Stimulated activated naive CD8-positive, alpha-beta T cell treated with anti-CD3 and anti-CD28 coated beads, Interleukin-15, Interleukin-2, amounts not matched to agents 100 ng/mL and 50 ng/mL, for 24 hours (primary cell): ENCODE results near the gene CLHC1.
"Not testable (repeated sequence)": the region's sequence is repeated elsewhere in the genome, so short reads cannot be mapped to it uniquely, and the experiment has no call there.

Experiments
- H3K27ac Mint-ChIP-seq: one replicate; pipeline ENCODE4 v1.8.0; 2021; ENCODE audit warnings: mild to moderate bottlenecking, mixed read lengths
- H3K27me3 Mint-ChIP-seq: one replicate; pipeline ENCODE4 v1.8.0; 2021; ENCODE audit warnings: mixed read lengths
- H3K36me3 Mint-ChIP-seq: one replicate; pipeline ENCODE4 v1.8.0; 2021; ENCODE audit warnings: low read depth, mixed read lengths
- H3K4me1 Mint-ChIP-seq: one replicate; pipeline ENCODE4 v1.8.0; 2021; ENCODE audit warnings: low read depth, mixed read lengths
- H3K4me3 Mint-ChIP-seq: one replicate; pipeline ENCODE4 v1.8.0; 2021; ENCODE audit warnings: mild to moderate bottlenecking, mixed read lengths
- H3K9me3 Mint-ChIP-seq: one replicate; pipeline ENCODE4 v1.8.0; 2021; ENCODE audit warnings: mixed read lengths

CLHC1 gene

DNA sequence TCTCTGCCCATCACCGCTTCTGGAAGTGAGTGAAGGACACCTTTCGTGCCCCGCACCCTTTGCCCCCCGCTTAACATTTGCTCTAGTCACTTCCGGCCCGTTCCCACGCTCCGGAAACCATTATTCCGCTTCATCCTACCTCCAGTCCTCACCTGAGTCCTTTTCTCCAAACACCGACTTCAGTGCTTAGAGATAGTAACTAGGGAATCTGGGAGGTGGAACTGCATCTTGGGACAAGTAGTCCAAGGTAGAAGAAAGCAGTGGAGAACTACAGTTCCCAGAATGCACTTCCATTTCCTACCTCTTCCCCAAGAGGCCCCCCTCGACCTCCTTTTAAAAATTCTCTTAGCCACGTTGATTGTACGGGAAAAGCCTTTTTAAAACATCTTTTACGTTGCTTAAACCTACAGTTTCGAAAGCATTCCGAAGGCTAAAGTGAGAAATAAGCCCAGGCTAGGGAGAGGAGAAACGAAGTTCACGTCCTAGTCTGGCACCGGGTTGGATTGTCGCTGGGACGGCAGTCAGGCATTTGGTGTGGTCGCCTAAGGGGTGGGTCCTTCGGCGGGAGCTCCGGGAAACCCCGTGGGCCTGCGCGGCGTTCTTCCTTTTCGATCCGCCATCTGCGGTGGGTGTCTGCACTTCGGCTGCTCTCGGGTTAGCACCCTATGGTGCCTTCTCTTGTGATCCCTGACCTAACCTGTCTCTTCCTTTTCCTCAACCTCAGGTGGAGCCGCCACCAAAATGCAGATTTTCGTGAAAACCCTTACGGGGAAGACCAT is at the start of gene CLHC1, which contains the start of gene RPS27A:
Gene CLHC1, minus strand, starts transcription at position 210 of the 779 bp plus-strand sequence. CDS start 9,882 bp downstream, outside the sequence.
Gene RPS27A, plus strand, starts transcription at position 605 of the 779 bp plus-strand sequence. Its CDS starts 137 bp downstream, at position 742.
- Mint-ChIP-seq H3K27ac (peak within 1 kb of the TSS; percentile 99), H3K4me3 (peak within 1 kb of the TSS; percentile 99), H3K4me1 (peaks cover 65% of the 10 kb centered on the region), H3K9me3 (no peaks in the 10 kb centered on the region), H3K27me3 (no peaks in the 10 kb centered on the region), H3K36me3 (peaks cover 70% of the 10 kb centered on the region)

DNA sequence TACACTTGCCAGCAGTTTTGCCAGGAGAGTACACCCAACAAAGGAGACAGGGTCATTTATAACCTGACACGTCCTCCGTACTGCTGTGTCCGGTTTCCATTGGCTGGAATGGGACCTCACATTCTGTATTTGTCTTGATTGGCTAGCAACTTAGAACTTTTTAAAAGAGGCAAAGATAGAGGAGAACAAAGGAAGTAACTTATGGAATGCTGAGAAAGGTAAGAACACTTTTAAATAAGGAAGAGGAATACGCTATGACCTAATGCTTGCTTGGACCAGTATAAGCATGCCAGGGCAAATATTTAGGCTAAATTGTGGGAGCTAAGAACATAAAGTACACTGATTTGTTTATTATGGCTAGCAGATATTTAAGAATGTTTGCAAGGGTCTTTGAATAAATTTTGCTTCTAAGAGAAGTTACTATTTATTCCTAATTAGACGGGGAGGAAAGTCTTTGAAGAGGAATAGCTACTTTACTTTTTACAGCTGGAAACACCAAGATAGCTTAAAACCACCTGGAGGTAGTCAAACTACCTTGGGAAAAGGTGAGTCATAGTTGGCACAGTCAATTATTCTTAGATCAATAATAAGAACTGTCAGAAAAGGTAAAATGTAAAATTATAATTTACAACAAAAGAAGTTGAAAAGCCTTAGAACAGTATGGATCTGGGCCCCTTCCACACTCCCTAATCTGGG is 48.9 kb upstream of the CLHC1 start:
- not testable (repeated sequence) for H3K27me3 Mint-ChIP-seq, H3K36me3 Mint-ChIP-seq, H3K9me3 Mint-ChIP-seq
- Mint-ChIP-seq H3K4me1 (peaks cover 28% of the 10 kb centered on the region), H3K27ac (peak overlapping the region; percentile 49), H3K4me3 (peak overlapping the region; percentile 51)

- not testable (repeated sequence) for H3K27ac Mint-ChIP-seq, H3K27me3 Mint-ChIP-seq, H3K36me3 Mint-ChIP-seq, H3K4me3 Mint-ChIP-seq, H3K9me3 Mint-ChIP-seq
- peaks cover 28% of the 10 kb centered on the region for H3K4me1 Mint-ChIP-seq
Observed at GRCh38 chr2:55279859-55280424, 47.8 kb upstream of the CLHC1 start.

DNA sequence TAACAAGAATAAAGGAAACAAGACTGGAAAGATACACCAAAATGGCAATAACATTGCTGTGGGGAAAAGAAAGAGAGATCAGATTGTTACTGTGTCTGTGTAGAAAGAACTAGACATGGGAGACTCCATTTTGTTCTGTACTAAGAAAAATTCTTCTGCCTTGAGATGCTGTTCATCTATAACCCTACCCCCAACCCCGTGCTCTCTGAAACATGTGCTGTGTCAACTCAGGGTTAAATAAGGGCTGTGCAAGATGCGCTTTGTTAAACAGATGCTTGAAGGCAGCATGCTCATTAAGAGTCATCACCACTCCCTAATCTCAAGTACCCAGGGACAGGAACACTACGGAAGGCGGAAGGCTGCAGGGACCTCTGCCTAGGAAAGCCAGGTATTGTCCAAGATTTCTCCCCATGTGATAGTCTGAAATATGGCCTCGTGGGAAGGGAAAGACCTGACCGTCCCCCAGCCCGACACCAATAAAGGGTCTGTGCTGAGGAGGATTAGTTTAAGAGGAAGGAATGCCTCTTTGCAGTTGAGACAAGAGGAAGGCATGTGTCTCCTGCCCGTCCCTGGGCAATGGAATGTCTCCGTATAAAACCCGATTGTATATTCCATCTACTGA is 47.2 kb upstream of the CLHC1 start:
- not testable (repeated sequence) for H3K4me3 Mint-ChIP-seq, H3K27ac Mint-ChIP-seq, H3K27me3 Mint-ChIP-seq, H3K9me3 Mint-ChIP-seq, H3K36me3 Mint-ChIP-seq
- peaks cover 28% of the 10 kb centered on the region for H3K4me1 Mint-ChIP-seq

DNA sequence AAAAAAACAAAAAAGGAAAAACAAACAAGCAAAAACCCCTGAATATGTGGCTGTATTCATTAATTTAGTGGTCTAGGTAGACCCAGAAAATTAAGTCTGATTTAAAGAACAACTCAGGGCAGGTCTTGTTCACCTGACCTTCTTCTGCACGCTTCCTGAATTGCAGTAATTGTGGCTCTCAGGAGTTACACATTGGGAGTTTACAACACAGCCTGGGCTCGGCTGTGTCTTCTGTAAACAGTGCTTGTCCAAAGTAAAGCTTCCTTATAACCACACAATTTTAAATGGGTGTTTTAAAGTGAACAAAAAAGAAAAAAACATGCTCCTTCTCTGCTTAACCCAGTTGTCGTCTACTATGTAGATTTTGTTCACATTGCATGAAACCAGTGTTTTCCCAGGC is 45.2 kb upstream of the CLHC1 start:
- Mint-ChIP-seq H3K9me3 (no peaks in the 10 kb centered on the region), H3K4me1 (peaks cover 11% of the 10 kb centered on the region), H3K27ac (no peak overlapping the region), H3K4me3 (no peak overlapping the region), H3K27me3 (no peaks in the 10 kb centered on the region), H3K36me3 (no peaks in the 10 kb centered on the region)

DNA sequence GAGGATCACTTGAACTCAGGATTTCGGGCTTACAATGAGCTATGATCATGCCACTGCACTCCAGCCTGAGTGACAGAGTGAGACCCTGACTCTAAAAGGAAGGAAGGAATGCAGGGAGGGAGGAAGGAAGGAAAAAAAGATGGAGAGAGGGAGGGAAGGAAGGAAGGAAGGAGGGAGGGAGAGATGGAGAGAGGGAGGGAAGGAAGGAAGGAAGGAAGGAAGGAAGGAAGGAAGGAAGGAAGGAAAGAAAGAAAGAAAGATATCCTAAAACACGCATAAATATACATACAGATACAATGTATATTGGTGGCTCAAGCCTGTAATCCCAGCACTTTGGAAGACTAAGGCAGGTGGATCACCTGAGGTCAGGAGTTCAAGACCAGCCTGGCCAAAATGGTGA is 42.3 kb upstream of the CLHC1 start:
- H3K27me3 Mint-ChIP-seq, H3K9me3 Mint-ChIP-seq, H3K4me3 Mint-ChIP-seq, H3K36me3 Mint-ChIP-seq, H3K27ac Mint-ChIP-seq, H3K4me1 Mint-ChIP-seq: not testable (repeated sequence)

DNA sequence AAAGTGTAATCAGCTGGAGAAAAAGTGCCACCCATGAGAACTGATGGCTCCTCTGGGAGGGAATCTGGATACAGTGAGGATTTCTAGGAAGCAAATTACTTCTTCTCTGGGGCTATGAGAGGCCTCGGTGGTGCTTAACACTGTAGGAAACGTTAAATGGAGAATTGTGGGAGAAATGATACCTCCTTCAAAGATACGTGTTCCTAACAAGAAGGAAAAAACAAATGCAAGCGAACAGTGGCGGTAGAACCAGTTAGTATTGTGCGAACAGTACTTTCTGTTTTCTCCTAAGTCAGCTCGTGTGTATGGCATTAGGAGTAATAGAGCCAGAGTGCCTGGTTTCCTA is 37.5 kb upstream of the CLHC1 start:
- peak overlapping the region; percentile 97 for H3K4me3 Mint-ChIP-seq
- H3K9me3 Mint-ChIP-seq = no peaks in the 10 kb centered on the region
- peaks cover 7% of the 10 kb centered on the region for H3K36me3 Mint-ChIP-seq
- H3K27ac Mint-ChIP-seq = peak overlapping the region; percentile 97
- H3K27me3 Mint-ChIP-seq = no peaks in the 10 kb centered on the region
- H3K4me1 Mint-ChIP-seq = peaks cover 9% of the 10 kb centered on the region

DNA sequence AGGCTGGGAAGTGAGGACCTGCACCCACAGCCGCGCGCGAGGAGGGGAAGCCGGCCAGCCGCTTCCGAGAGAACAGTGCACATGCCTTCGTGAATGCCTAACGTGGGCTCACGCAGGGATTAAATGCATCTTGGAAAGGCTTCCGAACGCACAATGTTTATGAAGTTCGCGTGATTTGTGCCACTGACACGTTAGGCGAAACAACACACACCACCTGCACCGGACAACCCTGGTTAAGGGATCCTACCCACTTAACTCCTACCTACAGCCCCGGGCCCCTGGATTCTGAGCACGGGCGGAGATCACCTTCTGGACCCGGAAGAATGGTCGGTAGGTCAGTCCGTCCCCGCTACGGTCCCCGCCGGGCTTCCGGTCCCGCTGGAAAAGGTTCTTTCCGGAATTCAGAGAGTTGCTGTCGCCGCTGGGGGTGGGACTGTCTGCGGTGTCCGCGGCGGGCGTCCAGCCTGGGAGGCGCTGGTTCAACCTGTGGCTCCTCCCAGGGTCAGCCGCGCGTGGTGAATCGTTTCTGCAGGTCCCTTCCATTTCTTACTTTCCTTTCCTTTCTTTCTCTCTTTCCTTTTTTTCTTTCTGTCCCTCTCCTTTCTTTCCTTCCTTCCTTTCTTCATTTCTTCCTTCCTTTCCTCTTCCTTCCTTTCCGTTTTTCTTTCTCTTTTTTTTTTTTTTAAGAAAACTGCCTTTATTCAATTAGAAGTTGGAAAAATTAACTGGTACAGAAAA is 37.0 kb upstream of the CLHC1 start, which contains the start of gene MTIF2:
Gene MTIF2, minus strand, starts transcription at position 325 of the 738 bp plus-strand sequence. CDS start 5,373 bp downstream, outside the sequence.
- H3K9me3 Mint-ChIP-seq = no peaks in the 10 kb centered on the region
- H3K4me1 Mint-ChIP-seq = peaks cover 9% of the 10 kb centered on the region
- peak within 1 kb of the TSS; percentile 97 for H3K4me3 Mint-ChIP-seq
- peak within 1 kb of the TSS; percentile 97 for H3K27ac Mint-ChIP-seq
- H3K36me3 Mint-ChIP-seq = peaks cover 13% of the 10 kb centered on the region
- no peaks in the 10 kb centered on the region for H3K27me3 Mint-ChIP-seq

DNA sequence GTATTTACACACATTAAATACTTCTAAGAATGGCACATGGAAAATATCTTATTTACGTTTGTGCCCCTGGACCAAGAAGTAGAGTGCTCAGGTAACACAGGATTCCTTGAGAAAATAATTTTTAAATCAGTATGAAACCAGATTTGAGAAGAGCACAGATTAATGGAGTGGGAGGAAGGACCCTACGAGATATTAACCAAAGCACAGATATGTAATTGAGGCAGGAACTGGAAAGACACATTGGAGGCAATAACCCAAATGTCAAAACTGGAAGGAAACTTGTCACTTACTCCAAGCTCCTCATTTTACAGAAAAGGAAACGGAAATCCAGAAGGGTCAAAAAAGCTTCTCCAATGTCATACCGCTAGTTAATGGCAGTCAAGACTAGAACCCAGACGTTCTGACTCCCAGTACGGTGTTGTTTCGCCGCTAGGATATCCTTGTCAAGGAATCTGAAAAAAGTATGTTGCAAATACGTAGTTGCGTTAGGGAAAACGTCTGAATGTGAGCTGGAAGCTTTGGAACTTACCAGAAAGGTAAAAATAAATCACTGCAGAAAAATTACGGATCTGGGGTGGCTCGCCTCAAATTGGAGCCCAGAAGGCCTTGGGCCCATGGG is 36.3 kb upstream of the CLHC1 start:
- peaks cover 19% of the 10 kb centered on the region for H3K36me3 Mint-ChIP-seq
- H3K27me3 Mint-ChIP-seq = no peaks in the 10 kb centered on the region
- peaks cover 9% of the 10 kb centered on the region for H3K4me1 Mint-ChIP-seq
- peak overlapping the region; percentile 97 for H3K27ac Mint-ChIP-seq
- no peaks in the 10 kb centered on the region for H3K9me3 Mint-ChIP-seq
- H3K4me3 Mint-ChIP-seq = peak overlapping the region; percentile 97

GRCh38 chr2:55259586-55259985 is 27.5 kb upstream of the CLHC1 start:
- not testable (repeated sequence) for H3K4me1 Mint-ChIP-seq, H3K27ac Mint-ChIP-seq, H3K27me3 Mint-ChIP-seq, H3K4me3 Mint-ChIP-seq, H3K9me3 Mint-ChIP-seq
- H3K36me3 Mint-ChIP-seq = peaks cover 48% of the 10 kb centered on the region

- no peaks in the 10 kb centered on the region for H3K4me1 Mint-ChIP-seq
- H3K27me3 Mint-ChIP-seq = no peaks in the 10 kb centered on the region
- H3K36me3 Mint-ChIP-seq = peaks cover 55% of the 10 kb centered on the region
- H3K9me3 Mint-ChIP-seq = no peaks in the 10 kb centered on the region
- no peak overlapping the region for H3K27ac Mint-ChIP-seq
- H3K4me3 Mint-ChIP-seq = no peak overlapping the region
Observed at GRCh38 chr2:55252832-55253231, 20.7 kb upstream of the CLHC1 start.

- no peaks in the 10 kb centered on the region for H3K27me3 Mint-ChIP-seq
- no peaks in the 10 kb centered on the region for H3K9me3 Mint-ChIP-seq
- H3K4me3 Mint-ChIP-seq = no peak overlapping the region
- no peaks in the 10 kb centered on the region for H3K4me1 Mint-ChIP-seq
- H3K27ac Mint-ChIP-seq = no peak overlapping the region
- peaks cover 61% of the 10 kb centered on the region for H3K36me3 Mint-ChIP-seq
Observed at GRCh38 chr2:55247025-55247424, 14.9 kb upstream of the CLHC1 start.

DNA sequence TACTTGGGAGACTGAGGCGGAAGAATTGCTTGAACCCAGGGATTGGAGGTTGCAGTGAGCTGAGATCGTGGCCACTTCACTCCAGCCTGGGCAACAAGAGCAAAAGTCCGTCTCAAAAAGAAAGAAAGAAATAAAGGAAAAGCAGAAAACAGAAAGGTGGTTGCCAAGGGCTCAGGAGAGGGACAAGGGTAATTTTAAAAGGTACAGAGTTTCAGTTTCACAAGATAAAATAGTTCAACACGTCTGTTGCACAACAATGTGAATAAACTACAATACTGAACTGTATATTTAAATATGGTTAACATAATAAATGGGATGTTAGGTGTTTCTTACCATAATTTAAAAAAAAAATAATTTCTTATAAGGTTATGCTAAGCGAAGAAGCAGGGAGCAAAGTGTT is 13.3 kb upstream of the CLHC1 start:
- Mint-ChIP-seq H3K4me1 (no peaks in the 10 kb centered on the region), H3K9me3 (no peaks in the 10 kb centered on the region), H3K36me3 (peaks cover 50% of the 10 kb centered on the region), H3K27ac (no peak overlapping the region), H3K4me3 (no peak overlapping the region), H3K27me3 (no peaks in the 10 kb centered on the region)

DNA sequence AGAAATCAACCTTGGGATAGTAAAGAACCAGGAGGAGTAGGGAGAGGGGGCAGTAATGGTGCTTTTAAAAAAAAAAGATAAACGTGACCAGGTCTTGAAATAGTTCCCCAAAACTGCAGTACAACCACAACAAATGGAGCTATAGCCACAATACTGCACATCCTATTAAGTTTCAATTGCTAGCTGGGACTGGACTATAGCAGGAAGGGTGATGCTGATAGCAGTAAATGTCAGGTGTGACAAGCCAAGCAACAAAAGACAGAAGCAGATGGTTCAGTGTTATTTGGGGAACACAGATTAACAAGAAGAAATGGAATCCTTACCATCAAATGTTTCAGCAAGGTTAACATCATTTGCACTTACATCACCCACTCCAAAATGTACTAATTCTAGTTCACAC is 10.5 kb upstream of the CLHC1 start:
- no peak overlapping the region for H3K27ac Mint-ChIP-seq

More for the DNA sequence above, 10.5 kb upstream of the CLHC1 start:
- no peaks in the 10 kb centered on the region for H3K4me1 Mint-ChIP-seq
- H3K27me3 Mint-ChIP-seq = no peaks in the 10 kb centered on the region
- H3K9me3 Mint-ChIP-seq = no peaks in the 10 kb centered on the region
- H3K36me3 Mint-ChIP-seq = peaks cover 51% of the 10 kb centered on the region
- H3K4me3 Mint-ChIP-seq = no peak overlapping the region
